CD4-positive, alpha-beta T cell treated with Interleukin-6 for 4 hours (primary cell): Measurements from ENCODE around the gene ARHGAP15.
"Not testable (repeated sequence)": the region's sequence is repeated elsewhere in the genome, so short reads cannot be mapped to it uniquely, and the experiment has no call there.

Experiments
- DNase-seq: peaks from one replicate; pipeline ENCODE4 v3.0.0-alpha.2; 2020; ENCODE audit warnings: mixed read lengths

ARHGAP15 gene

GRCh38 chr2:143499061-143499460 is 369.8 kb downstream of the ARHGAP15 start:
- no peak for DNase-seq

GRCh38 chr2:143501106-143501676 is 372.0 kb downstream of the ARHGAP15 start:
- DNase-seq, result no peak

- DNase-seq, result no peak
Observed at GRCh38 chr2:143503280-143503679, 374.1 kb downstream of the ARHGAP15 start.

DNA sequence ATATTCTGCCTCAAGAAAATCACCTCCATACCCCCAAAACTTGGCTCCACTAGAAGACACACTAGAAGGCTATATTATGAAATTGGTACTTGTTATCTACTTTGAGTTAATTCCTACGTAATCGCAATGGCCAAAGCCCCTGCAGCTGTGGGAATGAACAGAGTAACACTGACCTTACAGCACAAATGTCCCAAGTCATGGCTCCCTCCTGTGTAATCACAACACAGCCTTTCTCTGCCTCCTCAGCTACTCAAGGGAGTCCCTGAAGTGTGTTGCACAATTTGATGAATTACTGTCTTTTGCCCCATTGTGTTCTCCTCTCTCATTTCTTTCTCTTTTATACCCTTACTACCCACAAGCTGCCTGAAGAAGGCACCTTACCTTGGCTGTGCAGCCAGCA is 375.2 kb downstream of the ARHGAP15 start:
- no peak for DNase-seq

- no peak for DNase-seq
Observed at GRCh38 chr2:143505542-143505941, 376.3 kb downstream of the ARHGAP15 start.

DNA sequence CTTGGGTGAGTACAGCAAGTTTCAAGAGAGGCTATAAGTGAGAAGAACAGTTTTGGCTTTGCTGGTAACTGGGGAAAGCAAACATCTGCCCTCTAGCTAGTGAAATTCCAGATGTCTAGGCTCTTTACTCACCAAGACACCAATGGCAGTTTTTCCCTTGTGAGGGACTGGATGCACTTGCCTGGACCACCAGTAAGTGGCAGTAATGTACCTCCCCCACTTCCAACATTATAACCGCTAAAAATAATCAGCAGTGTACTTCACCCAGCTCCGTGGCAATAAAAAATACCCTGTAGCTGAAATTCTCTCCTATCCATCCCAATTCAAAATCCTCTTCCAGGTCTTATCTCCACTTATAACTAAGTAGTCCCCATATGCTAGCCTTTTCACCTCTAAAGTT is 383.9 kb downstream of the ARHGAP15 start:
- no peak for DNase-seq

DNA sequence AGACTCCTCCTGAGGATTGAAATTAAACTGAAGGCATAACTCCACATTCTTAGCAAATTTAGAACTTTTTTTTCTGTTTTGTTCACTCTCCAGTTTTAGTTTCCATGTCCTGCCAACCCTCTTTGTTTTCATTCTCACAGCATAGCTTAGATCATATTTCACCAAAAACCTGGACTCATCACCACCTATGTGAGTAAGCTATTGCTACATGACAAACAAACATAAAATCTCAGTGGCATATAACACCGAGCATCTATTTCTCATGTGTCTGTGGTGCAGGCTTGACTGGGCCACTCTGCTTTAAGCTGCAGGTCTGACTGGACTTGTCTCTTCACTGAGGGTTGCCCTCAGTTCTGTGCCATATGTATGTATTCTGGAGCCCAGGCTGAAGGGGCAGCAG is 385.2 kb downstream of the ARHGAP15 start:
- DNase-seq, result no peak

GRCh38 chr2:143515318-143515717 is 386.1 kb downstream of the ARHGAP15 start:
- DNase-seq, result no peak

DNA sequence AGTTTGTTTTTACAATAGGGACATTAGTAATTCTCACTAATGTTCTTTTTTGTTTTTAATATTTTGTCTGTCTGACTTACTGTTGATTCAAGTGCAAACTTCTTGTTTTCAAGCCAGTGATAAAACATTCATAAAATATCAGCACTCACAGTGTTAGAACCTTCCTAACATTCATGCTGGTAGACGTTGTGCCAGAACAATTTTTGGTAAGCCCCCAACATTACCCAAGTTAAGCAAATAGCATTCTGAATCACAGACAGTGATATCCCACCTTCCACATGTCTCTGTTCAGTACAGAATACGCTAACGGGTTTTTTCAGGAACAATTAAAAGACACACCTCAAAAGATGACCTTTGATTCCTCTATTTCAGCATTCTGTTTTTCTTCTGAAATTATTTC is 390.3 kb downstream of the ARHGAP15 start:
- no peak for DNase-seq

GRCh38 chr2:143521396-143521795 is 392.2 kb downstream of the ARHGAP15 start:
- DNase-seq, result no peak

DNA sequence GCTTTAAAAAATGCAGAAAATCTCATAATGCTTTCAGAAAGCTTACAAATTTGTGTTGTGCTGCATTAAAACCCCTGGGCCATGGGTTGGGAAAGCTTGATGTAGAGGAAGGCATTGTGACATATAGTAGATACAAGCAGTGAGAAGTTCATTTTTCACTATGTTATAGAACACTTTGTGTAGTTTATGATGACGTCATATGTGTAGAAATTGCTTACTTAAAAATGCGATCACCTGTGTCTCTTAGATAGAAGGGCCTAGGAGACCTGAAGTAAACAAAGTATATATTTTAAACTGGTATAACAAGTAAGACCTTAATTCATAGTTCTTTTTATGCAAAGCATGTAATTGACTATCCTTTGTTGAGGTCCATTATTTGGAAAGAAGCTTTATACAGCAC is 393.5 kb downstream of the ARHGAP15 start:
- DNase-seq, result no peak

DNA sequence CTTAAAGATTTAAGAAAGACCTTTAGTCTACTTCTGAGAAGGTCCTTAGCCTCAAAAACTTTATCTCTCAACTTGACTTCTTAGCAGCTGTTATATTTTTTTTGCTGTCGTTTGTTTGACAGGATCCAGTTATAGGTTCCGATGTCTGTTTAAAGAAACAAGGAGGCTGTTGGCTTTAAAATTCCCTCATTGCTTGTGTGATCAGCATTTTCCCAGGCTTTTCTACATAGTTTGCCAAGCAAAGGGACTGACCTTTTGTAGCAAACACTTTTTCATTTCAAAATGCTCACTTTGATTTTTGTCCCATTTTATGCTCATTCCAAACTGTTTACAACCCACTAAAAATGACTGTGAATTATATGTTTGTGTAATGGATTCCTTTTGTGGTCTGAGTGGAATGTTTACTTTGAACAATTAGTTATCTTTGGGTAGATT is 394.9 kb downstream of the ARHGAP15 start:
- no peak for DNase-seq

- no peak for DNase-seq
Observed at GRCh38 chr2:143524559-143525401, 395.6 kb downstream of the ARHGAP15 start.

- peak; percentile 12 for DNase-seq
Observed at GRCh38 chr2:143525402-143525860, 396.2 kb downstream of the ARHGAP15 start.

- DNase-seq, result no peak
Observed at GRCh38 chr2:143526498-143526897, 397.3 kb downstream of the ARHGAP15 start.

DNA sequence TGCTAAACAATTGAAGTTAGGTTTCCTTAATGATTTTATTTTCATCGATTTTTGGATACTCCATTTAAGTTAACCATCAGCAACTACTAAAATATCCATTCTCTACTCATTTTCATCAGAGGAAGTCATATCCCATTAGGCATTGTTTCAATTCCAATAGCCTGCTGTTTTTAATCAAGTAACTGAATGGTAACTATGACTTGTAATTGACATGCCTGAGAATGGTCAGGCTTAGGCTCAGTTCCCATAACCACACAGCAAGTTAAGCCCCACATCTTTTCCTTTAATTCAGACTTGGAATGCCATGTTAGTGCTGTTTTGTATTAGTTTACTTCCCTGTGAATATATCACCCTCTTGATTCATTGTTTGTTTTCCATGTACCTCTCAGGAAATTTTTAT is 398.8 kb downstream of the ARHGAP15 start:
- no peak for DNase-seq

DNA sequence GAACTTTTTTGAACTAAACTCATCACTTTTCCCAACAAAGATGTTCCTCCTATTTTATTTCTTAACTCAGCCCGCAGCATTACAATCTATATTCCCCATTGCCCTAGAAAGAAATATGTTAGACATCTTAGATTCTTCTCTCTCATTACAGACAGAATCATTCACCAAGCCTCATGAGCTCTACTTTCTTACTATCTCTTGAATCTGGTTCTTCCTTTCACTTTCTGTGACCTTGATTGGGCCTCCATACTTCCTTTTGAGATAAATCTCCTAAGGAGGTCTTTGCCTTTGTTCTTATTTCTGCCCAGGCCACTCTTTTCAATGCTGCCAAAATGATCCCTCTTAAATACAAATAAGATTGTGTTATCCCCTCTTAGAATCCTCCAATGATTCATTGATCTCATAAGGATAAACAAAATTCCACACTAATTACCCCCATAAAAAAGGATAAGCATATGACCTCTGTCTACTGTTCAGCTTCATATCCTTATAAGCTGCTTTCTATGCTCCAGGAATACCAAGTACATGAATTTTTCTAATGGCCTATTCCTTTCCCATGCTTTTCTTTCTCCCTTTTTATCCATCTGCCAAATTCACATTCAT is 400.0 kb downstream of the ARHGAP15 start:
- DNase-seq, result no peak

DNA sequence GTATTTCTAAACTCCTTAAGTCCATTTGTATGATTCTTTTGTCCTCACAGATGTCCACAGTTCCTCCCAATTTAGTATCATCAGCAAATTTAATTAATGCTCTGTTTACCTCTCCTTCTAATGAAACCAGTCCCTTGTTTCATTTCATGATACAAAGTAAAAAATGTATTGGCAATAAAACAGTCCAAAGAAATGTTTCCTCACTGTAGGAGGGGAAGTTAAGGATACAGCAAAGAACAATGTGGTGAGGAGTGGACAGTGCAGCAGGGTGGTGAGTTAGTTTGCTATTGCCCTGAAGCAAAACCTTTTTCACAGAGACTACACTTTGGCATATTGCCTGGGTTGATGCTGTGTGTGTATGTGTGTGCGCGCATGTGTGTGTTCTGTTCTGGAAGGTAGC is 401.5 kb downstream of the ARHGAP15 start:
- DNase-seq, result no peak

GRCh38 chr2:143532061-143532460 is 402.8 kb downstream of the ARHGAP15 start:
- DNase-seq, result no peak

GRCh38 chr2:143533846-143534245 is 404.6 kb downstream of the ARHGAP15 start:
- DNase-seq, result no peak

DNA sequence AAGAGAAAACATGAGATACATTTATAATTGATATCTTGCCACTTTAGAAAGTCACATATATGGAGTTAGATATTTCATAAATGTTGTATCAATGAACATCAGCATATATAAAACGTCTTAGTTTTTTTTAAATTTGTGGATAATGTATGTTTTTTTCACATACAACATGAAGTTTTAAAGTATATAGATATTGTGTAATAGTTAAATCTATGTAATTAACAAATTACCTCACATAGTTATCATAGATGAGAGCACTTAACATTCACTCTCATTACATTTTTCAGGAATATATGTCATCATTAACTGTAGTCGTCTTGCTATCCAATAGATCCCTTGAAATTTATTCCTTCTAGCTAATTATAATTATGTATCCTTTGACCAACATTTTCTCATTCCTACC is 406.6 kb downstream of the ARHGAP15 start:
- no peak for DNase-seq

DNA sequence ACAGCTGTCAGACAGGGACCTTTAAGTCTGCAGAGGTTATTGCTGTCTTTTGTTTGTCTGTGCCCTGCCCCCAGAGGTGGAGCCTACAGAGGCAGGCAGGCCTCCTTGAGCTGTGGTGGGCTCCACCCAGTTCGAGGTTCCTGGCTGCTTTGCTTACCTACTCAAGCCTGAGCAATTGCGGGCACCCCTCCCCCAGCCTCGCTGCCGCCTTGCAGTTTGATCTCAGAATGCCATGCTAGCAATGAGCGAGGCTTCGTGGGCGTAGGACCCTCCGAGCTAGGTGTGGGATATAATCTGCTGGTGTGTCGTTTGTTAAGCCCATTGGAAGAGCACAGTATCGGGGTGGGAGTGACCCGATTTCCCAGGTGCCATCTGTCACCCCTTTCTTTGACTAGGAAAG is 412.7 kb downstream of the ARHGAP15 start:
- DNase-seq, result not testable (repeated sequence)

DNA sequence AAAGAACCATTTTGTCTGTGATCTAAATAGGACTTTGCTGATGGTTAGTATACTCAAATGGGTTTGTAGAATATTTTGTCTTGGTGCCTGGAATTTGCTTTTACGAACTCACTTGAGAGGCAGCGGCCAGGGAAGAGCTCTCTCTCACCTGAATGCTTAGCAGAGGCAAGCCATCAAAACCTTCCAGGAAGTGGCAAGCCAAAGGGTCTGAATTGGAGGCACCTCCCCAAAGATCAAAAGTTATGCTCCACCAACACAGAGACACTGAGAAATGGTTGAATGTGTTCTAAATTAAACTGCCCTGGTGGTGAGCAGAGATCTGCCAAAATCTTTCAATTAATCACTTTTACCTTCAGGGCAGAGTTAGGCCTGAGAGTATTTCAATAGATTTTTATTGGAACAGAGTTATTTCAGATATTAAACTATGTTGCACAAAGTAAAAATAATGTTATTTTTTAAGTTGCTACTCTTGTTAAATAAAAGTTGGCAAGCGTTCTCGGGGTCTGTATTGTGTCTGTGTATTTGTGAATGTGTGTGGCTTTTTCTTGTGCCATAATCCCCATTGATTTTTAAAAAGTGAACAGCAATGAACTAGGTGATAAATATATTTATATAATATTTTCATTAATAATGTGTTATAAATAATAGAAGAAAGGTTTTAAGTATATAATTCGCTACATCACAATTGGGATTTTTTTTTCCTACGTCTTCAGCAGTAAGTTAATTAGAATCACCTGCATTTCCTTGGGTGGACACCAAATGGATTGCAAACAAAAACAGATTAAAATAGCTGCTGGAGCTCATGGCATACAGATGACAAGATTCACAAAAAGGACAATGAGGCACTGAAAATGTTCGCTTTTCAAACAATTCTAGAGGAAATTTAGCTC is 416.1 kb downstream of the ARHGAP15 start:
- DNase-seq, result peak; percentile 23
